DND-41 (cell line): Measurements from ENCODE around the gene GCC1.

Experiments used
- ATAC-seq: fragments of 200-7000 bp; cut with Tn5 transposase; 3 replicates; pipeline ENCODE4 v1.9.1; 2021; ENCODE audit warnings: low read depth; ENCODE audit not compliant: insufficient read depth
- DNase-seq: peaks from one replicate; pipeline ENCODE4 v3.0.0-alpha.2; 2020
- H2AFZ ChIP-seq: 2 replicates; pipeline ENCODE4 v1.6.0; 2012; ENCODE audit warnings: low read depth, low read length
- H3K27ac ChIP-seq: 2 replicates; pipeline ENCODE4 v1.5.1; 2012; ENCODE audit warnings: low read length, inconsistent platforms
- H3K27me3 ChIP-seq: fragments of 200-600 bp; sonication (generic); 2 replicates; pipeline ENCODE4 v1.6.0; 2012; ENCODE audit warnings: low read length, mild to moderate bottlenecking, inconsistent platforms; ENCODE audit not compliant: insufficient read depth, poor library complexity
- H3K36me3 ChIP-seq: 2 replicates; pipeline ENCODE4 v1.5.1; 2012; ENCODE audit warnings: low read length, inconsistent platforms; ENCODE audit not compliant: insufficient read depth
- H3K4me1 ChIP-seq: 2 replicates; pipeline ENCODE4 v1.5.1; 2012; ENCODE audit warnings: mild to moderate bottlenecking, low read length; ENCODE audit not compliant: insufficient read depth
- H3K4me2 ChIP-seq: 2 replicates; pipeline ENCODE4 v1.6.0; 2012; ENCODE audit warnings: mild to moderate bottlenecking, moderate library complexity, low read length, inconsistent platforms; ENCODE audit not compliant: insufficient read depth
- H3K4me3 ChIP-seq, 2 experiments: fragments of 200-600 bp in 1 of 2; shearing (Covaris generic) in 1 of 2; 2 replicates each; pipeline ENCODE4 v1.5.1; 2012 to 2016; ENCODE audit warnings: inconsistent platforms in 2 of 2, low read length in 2 of 2, mild to moderate bottlenecking in 2 of 2, low read depth in 1 of 2, moderate library complexity in 1 of 2
- H3K79me2 ChIP-seq: 2 replicates; pipeline ENCODE4 v1.6.0; 2012; ENCODE audit warnings: low read length, inconsistent platforms; ENCODE audit not compliant: insufficient read depth
- H3K9ac ChIP-seq: 2 replicates; pipeline ENCODE4 v1.6.0; 2012; ENCODE audit warnings: low read depth, mild to moderate bottlenecking, inconsistent platforms, low read length, moderate library complexity
- H3K9me3 ChIP-seq: 2 replicates; pipeline ENCODE4 v1.5.1; 2012; ENCODE audit warnings: low read length, moderate library complexity, mild to moderate bottlenecking, inconsistent platforms; ENCODE audit not compliant: insufficient read depth, severe bottlenecking
- H4K20me1 ChIP-seq: 2 replicates; pipeline ENCODE4 v1.6.0; 2012; ENCODE audit warnings: low read length; ENCODE audit not compliant: insufficient read depth
- EZH2 ChIP-seq: IDR thresholded peaks from 3 replicates; pipeline ENCODE4 v1.6.1; 2012; ENCODE audit warnings: borderline replicate concordance, low read depth, mild to moderate bottlenecking, moderate library complexity, low read length, inconsistent platforms; ENCODE audit not compliant: severe bottlenecking
- TF ChIP-seq, protein P1 (sequence below): IDR thresholded peaks from 2 replicates; pipeline ENCODE4 v1.5.1; 2012; ENCODE audit warnings: borderline replicate concordance, low read length, moderate library complexity, mild to moderate bottlenecking; ENCODE audit not compliant: poor library complexity, severe bottlenecking; ENCODE audit errors: extremely low read depth

Gene GCC1

DNA sequence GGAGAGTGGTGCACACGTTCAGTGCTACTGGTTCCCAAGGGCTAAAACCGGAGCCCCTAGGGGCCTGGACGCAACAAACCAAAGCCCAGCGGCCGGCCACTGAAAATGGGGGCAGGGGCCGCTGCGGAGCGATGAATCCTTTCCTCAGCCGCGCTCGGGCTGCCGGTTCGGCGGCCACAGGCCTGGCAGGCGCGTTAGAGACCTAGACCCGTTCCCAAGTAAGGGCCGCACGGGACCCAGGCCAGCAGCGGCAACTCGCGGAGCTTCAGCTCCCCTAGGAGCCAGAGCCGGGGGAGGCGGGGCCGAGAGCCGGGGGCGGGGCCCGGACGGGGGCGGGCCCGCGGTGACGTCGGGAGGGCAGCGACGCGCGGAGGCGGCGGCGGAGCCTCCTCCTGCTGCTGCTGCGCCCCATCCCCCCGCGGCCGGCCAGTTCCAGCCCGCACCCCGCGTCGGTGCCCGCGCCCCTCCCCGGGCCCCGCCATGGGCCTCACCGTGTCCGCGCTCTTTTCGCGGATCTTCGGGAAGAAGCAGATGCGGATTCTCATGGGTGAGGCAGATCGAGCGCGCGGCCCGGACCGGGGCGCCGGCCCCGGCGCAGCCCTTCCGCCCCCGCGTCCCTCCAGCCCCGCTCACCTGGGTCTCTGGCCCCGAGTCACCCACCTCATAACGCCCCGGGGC is 2.8 kb upstream of the GCC1 start, which contains the start of gene ARF5:
TSS of gene ARF5 (plus strand) at position 393 of the 678 bp plus-strand sequence. CDS start at position 481, 88 bp downstream.
- no peak for TF ChIP-seq EZH2
- DNase-seq (peak; percentile 90), ATAC-seq (peak; percentile 76)
- Histone ChIP-seq H3K9me3 (no peaks in the 10 kb centered on the region), H3K4me1 (peaks cover 49% of the 10 kb centered on the region), H3K4me2 (peak within 1 kb of the TSS; percentile 99), H3K9ac (peak within 1 kb of the TSS; percentile 91), H4K20me1 (peaks cover 27% of the 10 kb centered on the region), H3K4me3 (peak within 1 kb of the TSS; percentile 52 to 80), H3K36me3 (peaks cover 31% of the 10 kb centered on the region), H2AFZ (peak within 1 kb of the TSS; percentile 93), H3K27ac (peak within 1 kb of the TSS; percentile 76), H3K27me3 (no peaks in the 10 kb centered on the region), H3K79me2 (peaks cover 35% of the 10 kb centered on the region)

DNA sequence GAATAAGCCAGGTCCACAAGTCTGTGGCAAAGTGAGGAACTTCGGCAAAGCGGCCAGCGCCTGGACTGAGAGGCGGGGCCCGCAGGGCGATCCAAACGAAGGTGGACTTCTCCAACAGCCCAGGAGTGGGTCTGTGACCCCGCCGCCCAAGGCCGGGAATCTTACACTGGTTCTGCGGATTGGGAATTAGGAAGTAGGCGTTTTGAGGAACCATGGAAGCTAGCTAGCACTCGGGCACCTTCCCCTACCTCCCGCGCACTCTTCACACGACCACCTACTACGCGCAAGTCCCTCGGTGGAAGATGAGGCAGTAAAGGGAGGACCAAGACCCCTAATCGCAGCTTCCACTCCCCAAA is 2.2 kb upstream of the GCC1 start:
- Histone ChIP-seq H3K4me3 (peak overlapping the region; percentile 21 to 80; a peak in 3 of 4 replicates), H3K79me2 (peaks cover 40% of the 10 kb centered on the region), H3K9me3 (no peaks in the 10 kb centered on the region), H3K27me3 (no peaks in the 10 kb centered on the region), H3K9ac (peak overlapping the region; percentile 91), H2AFZ (peak overlapping the region; percentile 82), H3K4me2 (peak overlapping the region; percentile 99), H3K27ac (peak overlapping the region; percentile 17; the same call in 1 of the 2 replicates), H3K36me3 (peaks cover 36% of the 10 kb centered on the region), H3K4me1 (peaks cover 55% of the 10 kb centered on the region), H4K20me1 (peaks cover 32% of the 10 kb centered on the region)
- no peak for DNase-seq
- ATAC-seq, result no peak
- TF ChIP-seq, protein P1, sequence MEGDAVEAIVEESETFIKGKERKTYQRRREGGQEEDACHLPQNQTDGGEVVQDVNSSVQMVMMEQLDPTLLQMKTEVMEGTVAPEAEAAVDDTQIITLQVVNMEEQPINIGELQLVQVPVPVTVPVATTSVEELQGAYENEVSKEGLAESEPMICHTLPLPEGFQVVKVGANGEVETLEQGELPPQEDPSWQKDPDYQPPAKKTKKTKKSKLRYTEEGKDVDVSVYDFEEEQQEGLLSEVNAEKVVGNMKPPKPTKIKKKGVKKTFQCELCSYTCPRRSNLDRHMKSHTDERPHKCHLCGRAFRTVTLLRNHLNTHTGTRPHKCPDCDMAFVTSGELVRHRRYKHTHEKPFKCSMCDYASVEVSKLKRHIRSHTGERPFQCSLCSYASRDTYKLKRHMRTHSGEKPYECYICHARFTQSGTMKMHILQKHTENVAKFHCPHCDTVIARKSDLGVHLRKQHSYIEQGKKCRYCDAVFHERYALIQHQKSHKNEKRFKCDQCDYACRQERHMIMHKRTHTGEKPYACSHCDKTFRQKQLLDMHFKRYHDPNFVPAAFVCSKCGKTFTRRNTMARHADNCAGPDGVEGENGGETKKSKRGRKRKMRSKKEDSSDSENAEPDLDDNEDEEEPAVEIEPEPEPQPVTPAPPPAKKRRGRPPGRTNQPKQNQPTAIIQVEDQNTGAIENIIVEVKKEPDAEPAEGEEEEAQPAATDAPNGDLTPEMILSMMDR, result no peak
- no peak for TF ChIP-seq EZH2

DNA sequence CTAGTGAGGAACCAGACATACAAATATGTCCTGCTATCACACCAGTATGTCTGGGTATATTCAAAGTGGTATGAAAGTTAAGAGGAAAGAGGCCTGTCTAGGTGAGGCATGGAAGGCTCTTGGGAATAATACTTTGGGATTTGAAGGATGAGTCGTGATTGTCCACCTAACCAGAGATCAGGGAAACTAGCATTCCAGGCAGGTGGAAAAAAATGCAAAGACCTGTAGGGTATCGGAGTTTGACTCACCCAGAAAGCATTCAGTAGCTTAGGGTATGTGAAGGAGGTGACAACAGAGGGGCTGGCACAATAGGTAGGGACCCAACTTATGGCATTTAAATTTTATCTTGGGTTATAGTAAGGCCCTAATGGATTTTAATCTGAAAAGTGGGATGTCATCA is 950 bp upstream of the GCC1 start:
- Histone ChIP-seq H3K27me3 (no peaks in the 10 kb centered on the region), H4K20me1 (peaks cover 43% of the 10 kb centered on the region), H3K4me2 (peak overlapping the region; percentile 100), H3K4me3 (peak overlapping the region in 1 of 2 experiments; percentile 93; a peak in 1 of 4 replicates), H3K36me3 (peaks cover 44% of the 10 kb centered on the region), H3K27ac (no peak overlapping the region), H3K9me3 (no peaks in the 10 kb centered on the region), H3K79me2 (peaks cover 46% of the 10 kb centered on the region), H2AFZ (peak overlapping the region; percentile 90), H3K9ac (no peak overlapping the region), H3K4me1 (peaks cover 65% of the 10 kb centered on the region)
- ATAC-seq (no peak), DNase-seq (no peak)
- TF ChIP-seq, protein P1, result no peak
- no peak for TF ChIP-seq EZH2

DNA sequence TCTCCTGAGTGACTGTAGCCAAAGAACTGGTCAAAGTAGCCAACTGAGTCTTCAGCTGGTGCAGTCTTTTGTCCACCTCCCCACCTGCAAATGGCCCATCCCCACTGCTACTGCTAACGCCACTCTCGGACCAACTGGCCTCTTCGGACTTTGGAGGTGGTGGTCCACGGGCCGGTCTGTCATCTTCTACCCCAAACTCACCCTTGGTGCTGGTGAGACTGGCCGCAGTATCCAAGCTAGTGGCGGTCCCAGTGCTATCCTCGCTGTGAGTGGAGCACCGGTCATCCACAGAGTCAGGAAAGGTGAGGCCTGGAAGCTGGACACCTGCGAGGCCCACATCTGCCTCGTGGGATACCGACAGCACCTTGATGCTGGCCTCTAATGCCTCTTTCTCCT is 750 bp downstream of the GCC1 start:
- Histone ChIP-seq H2AFZ (peak overlapping the region; percentile 90), H3K36me3 (peaks cover 32% of the 10 kb centered on the region), H3K79me2 (peaks cover 46% of the 10 kb centered on the region), H3K9me3 (no peaks in the 10 kb centered on the region), H3K27me3 (no peaks in the 10 kb centered on the region), H3K4me1 (peaks cover 61% of the 10 kb centered on the region), H3K9ac (peak overlapping the region; percentile 76), H3K27ac (peak overlapping the region; percentile 74), H3K4me2 (peak overlapping the region; percentile 100), H4K20me1 (peaks cover 43% of the 10 kb centered on the region), H3K4me3 (peak overlapping the region; percentile 72 to 93)
- no peak for ATAC-seq
- TF ChIP-seq, protein P1, result no peak
- no peak for TF ChIP-seq EZH2
- no peak for DNase-seq
